ENCODE results near the gene SV2B.

Gene SV2B

DNA sequence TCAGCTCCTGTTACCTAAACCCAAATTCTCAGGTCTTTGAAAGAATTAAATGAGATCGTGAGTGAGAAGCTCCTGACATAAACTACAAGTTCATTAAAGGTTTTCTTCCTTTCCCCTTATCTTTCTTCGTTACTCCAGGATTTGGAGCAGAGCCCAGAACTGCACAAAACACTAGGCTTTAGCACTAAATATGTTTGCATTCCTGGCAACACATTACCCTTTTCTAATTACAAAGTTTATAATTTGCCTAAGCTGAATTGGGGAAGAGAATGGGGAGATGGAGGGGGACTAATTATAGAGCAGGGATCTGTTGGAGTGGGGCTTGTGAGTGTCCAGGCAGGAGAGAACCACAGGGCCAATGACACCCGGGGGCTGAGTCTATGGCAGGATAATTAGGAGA, 109.7 kb downstream of the SV2B start:
- DNase-seq (ENCODE audit: low read depth), result no peak
- TF ChIP-seq, protein P1, sequence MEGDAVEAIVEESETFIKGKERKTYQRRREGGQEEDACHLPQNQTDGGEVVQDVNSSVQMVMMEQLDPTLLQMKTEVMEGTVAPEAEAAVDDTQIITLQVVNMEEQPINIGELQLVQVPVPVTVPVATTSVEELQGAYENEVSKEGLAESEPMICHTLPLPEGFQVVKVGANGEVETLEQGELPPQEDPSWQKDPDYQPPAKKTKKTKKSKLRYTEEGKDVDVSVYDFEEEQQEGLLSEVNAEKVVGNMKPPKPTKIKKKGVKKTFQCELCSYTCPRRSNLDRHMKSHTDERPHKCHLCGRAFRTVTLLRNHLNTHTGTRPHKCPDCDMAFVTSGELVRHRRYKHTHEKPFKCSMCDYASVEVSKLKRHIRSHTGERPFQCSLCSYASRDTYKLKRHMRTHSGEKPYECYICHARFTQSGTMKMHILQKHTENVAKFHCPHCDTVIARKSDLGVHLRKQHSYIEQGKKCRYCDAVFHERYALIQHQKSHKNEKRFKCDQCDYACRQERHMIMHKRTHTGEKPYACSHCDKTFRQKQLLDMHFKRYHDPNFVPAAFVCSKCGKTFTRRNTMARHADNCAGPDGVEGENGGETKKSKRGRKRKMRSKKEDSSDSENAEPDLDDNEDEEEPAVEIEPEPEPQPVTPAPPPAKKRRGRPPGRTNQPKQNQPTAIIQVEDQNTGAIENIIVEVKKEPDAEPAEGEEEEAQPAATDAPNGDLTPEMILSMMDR (conservative IDR thresholded peaks at IDR 0.05; ENCODE audit: low read depth, low read length), result no peak
- H3K4me3 ChIP-seq (ENCODE audit: low read depth, low read length), result no peak overlapping the region

DNA sequence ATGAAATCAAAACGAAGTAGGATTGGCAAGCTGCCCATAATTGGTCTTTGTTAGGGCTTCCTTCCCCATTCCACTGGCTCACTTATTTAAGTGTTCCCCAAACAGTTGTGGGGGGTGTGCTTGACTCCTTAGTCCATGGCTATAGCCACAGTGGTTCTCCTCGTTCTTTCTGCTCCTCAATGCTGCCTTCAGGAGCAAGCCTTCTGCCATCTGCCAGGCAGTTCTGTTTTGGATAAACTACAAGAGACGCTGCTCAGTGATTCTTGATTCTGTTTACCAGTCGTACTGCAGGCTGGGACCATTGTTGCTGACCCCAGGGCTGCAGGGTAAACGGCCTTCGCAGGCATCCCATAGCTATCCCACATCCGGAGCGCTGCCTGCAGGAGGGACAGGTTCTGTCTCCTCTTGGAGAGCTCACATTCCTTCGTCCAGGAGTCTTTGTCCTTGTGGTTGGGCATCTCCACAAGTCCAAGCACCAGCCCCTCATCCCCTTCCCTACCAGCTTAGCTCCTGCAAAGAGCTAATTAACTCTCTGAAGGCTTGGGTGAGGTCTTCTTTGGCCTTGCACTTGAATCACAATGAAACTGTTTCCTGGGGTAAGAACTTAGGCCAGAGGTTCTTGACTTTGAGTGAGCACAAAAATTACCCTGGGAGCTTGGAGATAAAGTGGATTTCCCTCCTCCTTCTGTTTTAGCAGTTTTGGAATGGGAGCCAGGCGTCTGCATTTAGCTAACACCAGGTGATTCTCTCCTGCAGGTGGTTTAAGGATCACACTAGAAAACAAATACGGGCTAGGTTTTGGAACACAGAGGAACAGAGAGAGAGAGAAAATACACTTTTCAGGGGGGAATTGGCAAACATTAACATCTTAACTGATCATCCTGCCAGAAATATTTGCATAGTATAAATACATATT, 114.9 kb downstream of the SV2B start:
- DNase-seq (ENCODE audit: low read depth), result no peak
- TF ChIP-seq, protein P1 (conservative IDR thresholded peaks at IDR 0.05; ENCODE audit: low read depth, low read length), result no peak

DNA sequence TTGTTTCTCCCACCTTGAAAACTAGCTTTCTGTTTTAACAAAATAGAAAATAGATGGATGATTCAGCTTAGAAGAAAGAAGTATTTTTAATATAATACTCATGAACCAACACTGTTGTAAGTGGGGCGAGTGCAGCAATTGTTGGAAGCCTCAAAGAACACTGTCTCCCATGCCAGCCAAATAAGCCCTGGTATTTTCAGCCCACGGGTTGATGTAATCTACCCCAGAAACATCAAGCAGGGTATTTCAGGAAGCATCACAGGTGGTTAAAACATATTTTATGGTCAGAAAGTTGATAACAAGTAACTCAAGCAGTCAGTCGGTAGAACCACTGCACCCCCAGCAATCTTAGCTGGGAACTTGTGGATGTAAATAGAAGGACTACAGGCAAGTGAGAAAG, 115.9 kb downstream of the SV2B start:
- TF ChIP-seq, protein P1 (conservative IDR thresholded peaks at IDR 0.05; ENCODE audit: low read depth, low read length), result no peak
- no peak for DNase-seq (ENCODE audit: low read depth)
- H3K4me3 ChIP-seq (ENCODE audit: low read depth, low read length), result no peak overlapping the region

More for the DNA sequence above, 114.9 kb downstream of the SV2B start:
- H3K4me3 ChIP-seq (ENCODE audit: low read depth, low read length), result no peak overlapping the region

DNA sequence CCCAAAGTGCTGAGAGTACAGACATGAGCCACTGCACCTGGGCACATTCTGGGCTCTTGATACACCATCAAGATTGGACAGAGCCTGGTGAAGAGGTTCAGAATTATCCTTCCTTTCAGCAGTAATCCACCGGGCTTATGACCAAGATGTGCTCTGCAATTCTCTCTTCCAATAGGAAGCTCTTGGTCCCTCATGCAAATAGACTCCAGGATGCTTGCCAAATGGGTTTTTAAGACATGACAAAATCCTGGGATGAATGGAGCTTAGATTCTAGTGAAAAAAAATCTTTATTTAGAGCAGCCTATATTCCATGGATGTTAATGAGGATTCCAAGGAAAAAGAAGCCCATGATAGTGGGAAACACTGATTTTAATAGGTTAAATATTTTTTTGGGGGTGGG, 119.1 kb downstream of the SV2B start:
- TF ChIP-seq, protein P1 (conservative IDR thresholded peaks at IDR 0.05; ENCODE audit: low read depth, low read length), result no peak
- H3K4me3 ChIP-seq (ENCODE audit: low read depth, low read length), result no peak overlapping the region
- no peak for DNase-seq (ENCODE audit: low read depth)

DNA sequence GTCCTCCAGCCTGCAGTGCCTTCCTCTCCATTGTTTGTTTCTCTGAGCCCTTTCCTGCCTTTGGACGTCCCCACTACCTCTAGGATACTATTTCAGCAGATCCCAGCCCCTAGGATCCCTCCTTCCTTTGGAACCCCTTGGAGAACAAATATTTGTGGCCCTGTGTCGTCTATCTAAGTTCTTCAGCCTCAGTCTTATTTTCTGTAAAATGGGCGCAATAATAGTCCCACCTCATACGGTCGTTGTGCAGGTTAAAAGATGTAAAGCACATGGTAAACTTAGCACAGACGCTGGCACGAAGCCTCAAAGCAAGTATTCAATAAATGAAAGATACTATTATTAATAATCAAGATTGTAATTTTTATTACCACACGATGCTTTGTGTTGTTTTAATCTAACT, 122.0 kb downstream of the SV2B start:
- DNase-seq (ENCODE audit: low read depth), result no peak
- TF ChIP-seq, protein P1 (conservative IDR thresholded peaks at IDR 0.05; ENCODE audit: low read depth, low read length), result no peak
- no peak overlapping the region for H3K4me3 ChIP-seq (ENCODE audit: low read depth, low read length)

DNA sequence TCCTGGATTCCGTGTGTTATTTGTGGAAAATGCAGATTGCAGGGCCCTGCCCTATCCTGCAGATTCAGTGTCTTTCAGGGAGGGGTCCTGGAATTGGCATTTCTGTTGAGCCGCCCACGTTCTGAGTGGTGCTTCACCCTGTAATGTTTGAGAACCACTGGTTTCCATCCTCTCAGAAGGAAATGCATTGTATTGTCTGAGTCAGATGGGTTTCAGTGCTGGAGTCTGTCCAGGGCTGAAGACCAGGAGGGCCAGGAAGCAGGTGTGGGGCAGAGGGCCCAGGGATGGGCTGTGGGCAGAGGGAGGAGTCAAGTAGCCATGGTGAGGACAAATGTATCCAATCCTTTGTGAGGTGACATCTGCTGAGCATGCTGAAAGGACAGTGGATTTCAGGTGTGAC, 123.8 kb downstream of the SV2B start:
- no peak for DNase-seq (ENCODE audit: low read depth)
- TF ChIP-seq, protein P1 (conservative IDR thresholded peaks at IDR 0.05; ENCODE audit: low read depth, low read length), result no peak
- no peak overlapping the region for H3K4me3 ChIP-seq (ENCODE audit: low read depth, low read length)
